ENCODE data around the gene DNM3. TPM values are rescaled to one million over a fixed set of nuclear protein-coding genes. Genes with fewer than 3 reads are reported as not detected.

DNM3 gene
- total and polyA plus RNA-seq, 9 of the 15 experiments (the other 6 are each of a cell fraction or from before 2014, with no cell fraction given): 0.08 to 0.36 (median 0.22) TPM; not detected in 1

- ATAC-seq (no peak), FAIRE-seq (no peak), DNase-seq (ENCODE audit: extremely low read depth in 1 of 4, low spot score in 3 of 4) (no peak)
- TF ChIP-seq ZNF444 (CRISPR knock-in tag; IDR thresholded peaks at IDR 0.05) (no peak), NFE2 (IDR thresholded peaks at IDR 0.05; ENCODE audit: low read depth) (no peak), RBM34 (IDR thresholded peaks at IDR 0.05; ENCODE audit: borderline replicate concordance, insufficient read depth, low read length) (no peak), SRSF7 (optimal IDR thresholded peaks at IDR 0.05; ENCODE audit: low read depth, low read length) (no peak), MLLT1 (IDR thresholded peaks at IDR 0.05) (no peak)
- H3K4me2 ChIP-seq (ENCODE audit: insufficient read depth, low read length): no peak overlapping the region
- CTCF ChIA-PET (ENCODE audit: low intra/inter-chr PET ratio): no interaction called here
- no TSS peak for BruUV-seq (replicated peaks)
- WGBS (ENCODE audit: insufficient coverage, low coverage, missing lambda C conversion rate): 0% methylated on average over 3 of the region's 3 CpGs
- H3K79me2 ChIP-seq (ENCODE audit: control insufficient read depth, insufficient read depth, low read length): no peaks in the 10 kb centered on the region
- H3K9ac ChIP-seq (ENCODE audit: insufficient read depth in 1 of 2, low read depth in 2 of 2, low read length in 2 of 2): no peak overlapping the region
- no peaks in the 10 kb centered on the region for H4K20me1 ChIP-seq (replicated peaks; ENCODE audit: control insufficient read depth, insufficient read depth, low read length)
- no peaks in the 10 kb centered on the region for H3K27me3 ChIP-seq (ENCODE audit: control insufficient read depth in 2 of 2, insufficient read depth in 2 of 2, low read length in 2 of 2)
- in situ Hi-C loops (cut with MboI): no loop called here
- H3K36me3 ChIP-seq (ENCODE audit: control insufficient read depth, insufficient read depth, low read length): no peaks in the 10 kb centered on the region
- POLR2A ChIA-PET: interaction anchor here (0.6 to 0.7 kb wide), 2 partner anchors 552 to 573 kb away, joined by 3 read pairs; no protein-coding TSS in a partner anchor
- no peak overlapping the region for H3K4me3 ChIP-seq
- intact Hi-C loops (cut with micrococcal nuclease): no loop called here
- H3K9me1 ChIP-seq (ENCODE audit: control insufficient read depth, insufficient read depth, low read length): no peaks in the 10 kb centered on the region
- no peak overlapping the region for H3K27ac ChIP-seq (ENCODE audit: extremely low read depth, low read depth, low read length)
- H2AFZ ChIP-seq (ENCODE audit: low read depth, low read length): no peak overlapping the region
- H3K4me1 ChIP-seq (replicated peaks in 1 of 2; ENCODE audit: control insufficient read depth in 2 of 2, insufficient read depth in 2 of 2, low read length in 2 of 2): no peaks in the 10 kb centered on the region
- no peaks in the 10 kb centered on the region for H3K9me3 ChIP-seq (replicated peaks; ENCODE audit: control insufficient read depth, insufficient read depth, low read depth, low read length)
These were observed 17.4 kb downstream of the DNM3 start for GRCh38 chr1:171858696-171859095.

GRCh38 chr1:171860696-171861095 lies 19.4 kb downstream of the DNM3 start:
- Histone ChIP-seq H3K9me1 (ENCODE audit: control insufficient read depth, insufficient read depth, low read length) (no peaks in the 10 kb centered on the region), H4K20me1 (replicated peaks; ENCODE audit: control insufficient read depth, insufficient read depth, low read length) (no peaks in the 10 kb centered on the region), H3K9me3 (replicated peaks; ENCODE audit: control insufficient read depth, insufficient read depth, low read depth, low read length) (no peaks in the 10 kb centered on the region), H3K4me2 (ENCODE audit: insufficient read depth, low read length) (no peak overlapping the region), H3K27ac (ENCODE audit: extremely low read depth, low read depth, low read length) (no peak overlapping the region), H3K36me3 (ENCODE audit: control insufficient read depth, insufficient read depth, low read length) (no peaks in the 10 kb centered on the region), H3K4me1 (replicated peaks in 1 of 2; ENCODE audit: control insufficient read depth in 2 of 2, insufficient read depth in 2 of 2, low read length in 2 of 2) (no peaks in the 10 kb centered on the region), H3K79me2 (ENCODE audit: control insufficient read depth, insufficient read depth, low read length) (no peaks in the 10 kb centered on the region), H2AFZ (ENCODE audit: low read depth, low read length) (no peak overlapping the region), H3K4me3 (no peak overlapping the region), H3K27me3 (ENCODE audit: control insufficient read depth in 2 of 2, insufficient read depth in 2 of 2, low read length in 2 of 2) (no peaks in the 10 kb centered on the region), H3K9ac (ENCODE audit: insufficient read depth in 1 of 2, low read depth in 2 of 2, low read length in 2 of 2) (no peak overlapping the region)
- in situ Hi-C loops (cut with MboI) (no loop called here), intact Hi-C loops (cut with micrococcal nuclease) (no loop called here)
- ATAC-seq: no peak
- CTCF ChIA-PET (ENCODE audit: low intra/inter-chr PET ratio): no interaction called here
- WGBS (ENCODE audit: insufficient coverage, low coverage, missing lambda C conversion rate): 0% methylated on average over 1 of the region's 1 CpG
- DNase-seq (ENCODE audit: extremely low read depth in 1 of 4, low spot score in 3 of 4): no peak
- BruUV-seq (replicated peaks): no TSS peak
- no peak for FAIRE-seq
- POLR2A ChIA-PET: no interaction called here
- no peak for TF ChIP-seq ZNF324 (CRISPR knock-in tag; IDR thresholded peaks at IDR 0.05)
- TF ChIP-seq RERE (CRISPR knock-in tag; IDR thresholded peaks at IDR 0.05; ENCODE audit: borderline replicate concordance): no peak
- no peak for TF ChIP-seq EHMT2 (IDR thresholded peaks at IDR 0.05)
- TF ChIP-seq ZBTB7A (IDR thresholded peaks at IDR 0.05; ENCODE audit: borderline replicate concordance, control insufficient read depth, low read depth, low read length): no peak
- no peak for TF ChIP-seq POLR3G (IDR thresholded peaks at IDR 0.05; ENCODE audit: extremely low read depth, insufficient read length, insufficient replicate concordance)
